ENCODE data around the gene MYO16. TPM values are rescaled to one million over a fixed set of nuclear protein-coding genes. Genes with fewer than 3 reads are reported as not detected.
A peak's percentile ranks its signal among the peaks of the same experiment; 100 is the strongest.

MYO16 gene
- total RNA-seq, 1 donor from 2014 or later: 1.2 TPM

GRCh38 chr13:108606424-108606823 is 23.0 kb upstream of the MYO16 start:
- H3K4me3 ChIP-seq (ENCODE audit: low read depth, low read length): no peak overlapping the region
- TF ChIP-seq, protein P1, sequence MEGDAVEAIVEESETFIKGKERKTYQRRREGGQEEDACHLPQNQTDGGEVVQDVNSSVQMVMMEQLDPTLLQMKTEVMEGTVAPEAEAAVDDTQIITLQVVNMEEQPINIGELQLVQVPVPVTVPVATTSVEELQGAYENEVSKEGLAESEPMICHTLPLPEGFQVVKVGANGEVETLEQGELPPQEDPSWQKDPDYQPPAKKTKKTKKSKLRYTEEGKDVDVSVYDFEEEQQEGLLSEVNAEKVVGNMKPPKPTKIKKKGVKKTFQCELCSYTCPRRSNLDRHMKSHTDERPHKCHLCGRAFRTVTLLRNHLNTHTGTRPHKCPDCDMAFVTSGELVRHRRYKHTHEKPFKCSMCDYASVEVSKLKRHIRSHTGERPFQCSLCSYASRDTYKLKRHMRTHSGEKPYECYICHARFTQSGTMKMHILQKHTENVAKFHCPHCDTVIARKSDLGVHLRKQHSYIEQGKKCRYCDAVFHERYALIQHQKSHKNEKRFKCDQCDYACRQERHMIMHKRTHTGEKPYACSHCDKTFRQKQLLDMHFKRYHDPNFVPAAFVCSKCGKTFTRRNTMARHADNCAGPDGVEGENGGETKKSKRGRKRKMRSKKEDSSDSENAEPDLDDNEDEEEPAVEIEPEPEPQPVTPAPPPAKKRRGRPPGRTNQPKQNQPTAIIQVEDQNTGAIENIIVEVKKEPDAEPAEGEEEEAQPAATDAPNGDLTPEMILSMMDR (conservative IDR thresholded peaks at IDR 0.05; ENCODE audit: low read depth, low read length): no peak
- no peak for DNase-seq (ENCODE audit: low read depth)

DNA sequence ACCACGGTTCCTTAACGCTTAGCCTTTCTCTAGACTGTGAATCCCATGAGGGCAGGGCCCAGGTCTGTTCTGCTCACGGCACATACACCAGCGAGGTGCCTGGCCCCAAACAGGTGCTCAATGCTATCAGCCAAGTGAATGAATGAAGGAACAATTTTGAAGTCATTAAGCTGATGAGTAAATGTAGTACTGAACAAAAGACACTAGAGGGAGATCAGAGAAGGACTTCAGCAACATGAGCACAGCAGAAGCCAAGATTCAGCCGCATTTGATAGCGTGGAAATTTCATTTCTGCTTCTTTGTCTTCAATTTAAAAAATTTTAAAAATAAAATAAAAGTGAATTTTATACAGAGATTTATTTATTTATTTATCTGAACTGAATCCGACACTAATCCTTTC is 20.1 kb upstream of the MYO16 start:
- TF ChIP-seq, protein P1 (conservative IDR thresholded peaks at IDR 0.05; ENCODE audit: low read depth, low read length): peak; percentile 49
- H3K4me3 ChIP-seq (ENCODE audit: low read depth, low read length): no peak overlapping the region
- no peak for DNase-seq (ENCODE audit: low read depth)

DNA sequence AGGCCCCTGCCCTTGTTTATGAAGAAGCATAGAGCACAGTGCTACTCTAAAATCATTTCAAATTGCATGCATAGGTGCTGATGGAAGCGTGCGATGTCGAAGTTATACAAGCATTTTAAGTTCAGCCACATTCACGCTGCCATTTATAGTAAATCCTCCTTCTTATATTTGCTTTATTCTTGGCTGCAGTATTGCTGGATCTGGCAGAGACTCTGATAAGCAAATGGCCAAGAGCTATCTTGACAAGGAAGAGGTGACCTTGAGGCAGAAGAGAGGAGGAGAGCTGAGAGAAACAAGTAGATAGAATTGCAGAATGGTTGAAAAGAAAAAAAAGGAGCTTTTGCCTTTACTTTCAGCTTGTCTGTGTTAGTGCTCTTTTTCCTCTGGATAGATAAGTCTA is 18.9 kb upstream of the MYO16 start:
- DNase-seq (ENCODE audit: low read depth): no peak
- TF ChIP-seq, protein P1 (conservative IDR thresholded peaks at IDR 0.05; ENCODE audit: low read depth, low read length): no peak
- H3K4me3 ChIP-seq (ENCODE audit: low read depth, low read length): no peak overlapping the region

GRCh38 chr13:108615241-108615640 is 14.2 kb upstream of the MYO16 start:
- TF ChIP-seq, protein P1 (conservative IDR thresholded peaks at IDR 0.05; ENCODE audit: low read depth, low read length): no peak
- H3K4me3 ChIP-seq (ENCODE audit: low read depth, low read length): no peak overlapping the region
- no peak for DNase-seq (ENCODE audit: low read depth)

DNA sequence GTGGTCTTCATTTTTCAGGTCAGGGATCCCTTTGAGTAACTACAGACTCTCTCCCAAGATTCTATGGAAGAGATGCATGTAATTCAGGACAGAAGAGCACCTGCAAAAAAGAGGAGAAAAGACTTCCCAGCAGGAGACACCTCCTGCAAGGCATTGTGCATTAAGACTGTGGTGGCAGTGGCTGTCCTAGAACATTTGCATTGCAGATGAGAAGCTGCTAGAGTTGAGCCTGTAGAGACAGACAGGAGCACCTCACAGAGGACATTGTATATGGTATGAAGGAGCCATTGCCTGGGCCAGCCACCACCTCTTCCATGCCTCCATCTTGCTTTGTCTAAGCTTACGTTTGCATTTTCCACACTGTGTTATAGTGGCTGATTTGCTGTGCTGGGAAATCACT is 11.2 kb upstream of the MYO16 start:
- TF ChIP-seq, protein P1 (conservative IDR thresholded peaks at IDR 0.05; ENCODE audit: low read depth, low read length): no peak
- no peak for DNase-seq (ENCODE audit: low read depth)

DNA sequence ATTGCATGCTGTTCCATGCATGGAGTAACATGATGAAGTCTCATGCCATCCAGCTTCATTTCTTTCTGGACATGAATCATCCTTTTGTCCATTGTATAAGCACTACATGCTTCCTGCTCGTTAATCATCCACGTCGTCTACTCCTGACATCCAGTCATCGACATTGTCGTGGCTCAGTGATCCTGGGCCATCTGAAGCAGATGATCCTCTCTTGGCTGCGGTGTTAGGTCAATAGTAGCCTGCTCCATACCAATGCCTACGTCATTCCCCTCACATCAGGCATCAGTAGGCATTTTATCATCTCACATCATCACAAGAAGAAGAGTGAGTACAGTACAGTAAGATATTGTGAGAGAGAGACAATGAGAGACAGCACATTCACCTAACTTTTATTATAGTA is 7.9 kb upstream of the MYO16 start:
- TF ChIP-seq, protein P1 (conservative IDR thresholded peaks at IDR 0.05; ENCODE audit: low read depth, low read length): no peak
- no peak overlapping the region for H3K4me3 ChIP-seq (ENCODE audit: low read depth, low read length)
- DNase-seq (ENCODE audit: low read depth): no peak

More for the DNA sequence above, 11.2 kb upstream of the MYO16 start:
- H3K4me3 ChIP-seq (ENCODE audit: low read depth, low read length): no peak overlapping the region

DNA sequence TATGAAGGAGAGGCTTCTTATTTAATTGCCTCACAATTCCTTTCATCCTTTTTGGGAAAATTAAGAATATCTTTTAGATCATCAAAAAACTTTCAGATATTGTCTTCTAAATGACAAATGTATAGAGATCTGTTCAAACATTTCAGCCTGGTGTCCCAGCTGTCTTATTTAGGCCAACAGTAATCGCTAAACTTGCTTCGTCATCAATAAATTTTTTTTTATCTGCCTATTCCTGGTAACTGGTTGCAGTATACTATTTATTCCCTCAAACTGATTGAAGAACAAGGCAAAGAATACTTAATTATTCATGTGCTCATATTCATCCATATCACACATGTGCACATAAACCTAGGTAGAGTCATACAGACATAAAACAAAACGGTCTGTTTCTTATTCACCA is 5.3 kb upstream of the MYO16 start:
- DNase-seq (ENCODE audit: low read depth): no peak
- H3K4me3 ChIP-seq (ENCODE audit: low read depth, low read length): no peak overlapping the region
- TF ChIP-seq, protein P1 (conservative IDR thresholded peaks at IDR 0.05; ENCODE audit: low read depth, low read length): no peak
